ENCODE results near the gene SH3PXD2A.

DNA sequence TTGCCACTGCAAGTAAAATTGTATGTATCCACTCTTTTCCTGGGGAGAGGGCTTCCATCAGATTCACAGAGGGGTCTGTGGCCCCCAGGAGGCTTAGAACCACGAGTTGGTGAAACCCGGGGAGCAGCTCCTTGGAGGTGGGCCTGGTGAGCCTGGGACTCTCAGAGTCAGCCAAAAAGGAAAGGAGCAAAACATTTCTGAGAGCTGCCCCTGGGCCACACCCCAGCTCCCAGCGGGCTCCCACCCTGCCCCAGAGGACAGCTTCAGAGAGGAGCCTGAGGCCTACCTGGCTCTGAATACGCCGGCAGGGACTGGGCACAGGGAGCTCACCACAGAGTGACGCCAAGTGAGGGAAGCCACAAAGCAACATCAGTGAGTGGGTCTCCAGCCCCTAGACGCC is 56.9 kb downstream of the SH3PXD2A start:
- TF ChIP-seq, protein P1, sequence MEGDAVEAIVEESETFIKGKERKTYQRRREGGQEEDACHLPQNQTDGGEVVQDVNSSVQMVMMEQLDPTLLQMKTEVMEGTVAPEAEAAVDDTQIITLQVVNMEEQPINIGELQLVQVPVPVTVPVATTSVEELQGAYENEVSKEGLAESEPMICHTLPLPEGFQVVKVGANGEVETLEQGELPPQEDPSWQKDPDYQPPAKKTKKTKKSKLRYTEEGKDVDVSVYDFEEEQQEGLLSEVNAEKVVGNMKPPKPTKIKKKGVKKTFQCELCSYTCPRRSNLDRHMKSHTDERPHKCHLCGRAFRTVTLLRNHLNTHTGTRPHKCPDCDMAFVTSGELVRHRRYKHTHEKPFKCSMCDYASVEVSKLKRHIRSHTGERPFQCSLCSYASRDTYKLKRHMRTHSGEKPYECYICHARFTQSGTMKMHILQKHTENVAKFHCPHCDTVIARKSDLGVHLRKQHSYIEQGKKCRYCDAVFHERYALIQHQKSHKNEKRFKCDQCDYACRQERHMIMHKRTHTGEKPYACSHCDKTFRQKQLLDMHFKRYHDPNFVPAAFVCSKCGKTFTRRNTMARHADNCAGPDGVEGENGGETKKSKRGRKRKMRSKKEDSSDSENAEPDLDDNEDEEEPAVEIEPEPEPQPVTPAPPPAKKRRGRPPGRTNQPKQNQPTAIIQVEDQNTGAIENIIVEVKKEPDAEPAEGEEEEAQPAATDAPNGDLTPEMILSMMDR (IDR thresholded peaks at IDR 0.05) = no peak
- no peak for TF ChIP-seq POLR2A (IDR thresholded peaks at IDR 0.05)

Data from sigmoid colon (tissue), 3 donors.